Measurements from ENCODE around the gene MXD3.

The MXD3 gene

DNA sequence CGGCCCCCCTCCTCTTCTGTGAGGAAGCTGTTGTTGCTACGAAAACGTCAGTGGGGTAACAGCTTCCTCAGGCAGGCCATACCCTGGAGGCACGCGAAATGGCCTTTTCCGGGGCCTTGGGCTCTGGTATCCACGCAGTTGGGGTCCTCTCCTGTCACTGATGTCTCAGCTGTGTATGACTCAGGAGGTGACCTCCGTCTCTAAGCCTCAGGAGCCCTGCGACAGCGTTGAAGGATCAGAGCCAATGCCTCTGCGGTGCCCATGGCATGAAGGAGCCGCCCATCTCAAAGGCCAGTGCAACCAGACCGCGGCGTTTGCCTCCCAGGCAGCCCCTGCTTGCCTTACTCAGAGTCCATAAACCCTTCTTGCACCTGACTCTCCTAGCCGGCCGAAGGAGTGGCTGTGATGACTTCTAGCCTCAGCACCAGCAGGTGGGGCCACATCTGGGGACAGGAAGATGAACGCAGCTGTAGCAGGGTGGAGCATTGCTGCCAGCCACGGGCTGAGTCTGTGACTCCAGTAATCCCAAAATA lies 1.0 kb upstream of the MXD3 start (continued):
- TF ChIP-seq ZNF558 (tag by site-specific recombination; IDR thresholded peaks at IDR 0.05) (no peak), ZNF404 (tag by site-specific recombination; IDR thresholded peaks at IDR 0.05) (no peak), HOXC10 (CRISPR knock-in tag; IDR thresholded peaks at IDR 0.05) (no peak), ZBTB21 (tag by site-specific recombination; IDR thresholded peaks at IDR 0.05) (0 out of 2 replicates have a peak, but pooled peaks have one; percentile 46), GLIS1 (tag by site-specific recombination; IDR thresholded peaks at IDR 0.05) (peak; percentile 83), ZEB2 (tag by site-specific recombination; IDR thresholded peaks at IDR 0.05) (no peak), OVOL3 (tag by site-specific recombination; IDR thresholded peaks at IDR 0.05) (0 out of 2 replicates have a peak, but pooled peaks have one; percentile 6), ZNF366 (tag by site-specific recombination; conservative IDR thresholded peaks at IDR 0.05) (peak; percentile 20; the same call in 1 of the 2 replicates), ZNF571 (tag by site-specific recombination; IDR thresholded peaks at IDR 0.05) (no peak), ZNF76 (tag by site-specific recombination; IDR thresholded peaks at IDR 0.05; ENCODE audit: borderline replicate concordance, low read depth) (no peak), EGR2 (tag by site-specific recombination; IDR thresholded peaks at IDR 0.05; ENCODE audit: low read depth) (no peak), ZNF624 (tag by site-specific recombination; IDR thresholded peaks at IDR 0.05) (no peak), ZNF174 (tag by site-specific recombination; IDR thresholded peaks at IDR 0.05) (no peak), KLF1 (tag by site-specific recombination; IDR thresholded peaks at IDR 0.05) (peak; percentile 71), ZNF792 (tag by site-specific recombination; IDR thresholded peaks at IDR 0.05) (no peak), ZNF221 (tag by site-specific recombination; IDR thresholded peaks at IDR 0.05; ENCODE audit: borderline replicate concordance) (no peak), ZNF48 (tag by site-specific recombination; IDR thresholded peaks at IDR 0.05) (no peak), ZBTB20 (tag by site-specific recombination; IDR thresholded peaks at IDR 0.05) (peak; percentile 95)
- TF ChIP-seq, protein P1, sequence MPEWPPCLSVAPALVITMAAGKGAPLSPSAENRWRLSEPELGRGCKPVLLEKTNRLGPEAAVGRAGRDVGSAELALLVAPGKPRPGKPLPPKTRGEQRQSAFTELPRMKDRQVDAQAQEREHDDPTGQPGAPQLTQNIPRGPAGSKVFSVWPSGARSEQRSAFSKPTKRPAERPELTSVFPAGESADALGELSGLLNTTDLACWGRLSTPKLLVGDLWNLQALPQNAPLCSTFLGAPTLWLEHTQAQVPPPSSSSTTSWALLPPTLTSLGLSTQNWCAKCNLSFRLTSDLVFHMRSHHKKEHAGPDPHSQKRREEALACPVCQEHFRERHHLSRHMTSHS (tag by site-specific recombination; IDR thresholded peaks at IDR 0.05) = no peak
- TF ChIP-seq, protein P2, sequence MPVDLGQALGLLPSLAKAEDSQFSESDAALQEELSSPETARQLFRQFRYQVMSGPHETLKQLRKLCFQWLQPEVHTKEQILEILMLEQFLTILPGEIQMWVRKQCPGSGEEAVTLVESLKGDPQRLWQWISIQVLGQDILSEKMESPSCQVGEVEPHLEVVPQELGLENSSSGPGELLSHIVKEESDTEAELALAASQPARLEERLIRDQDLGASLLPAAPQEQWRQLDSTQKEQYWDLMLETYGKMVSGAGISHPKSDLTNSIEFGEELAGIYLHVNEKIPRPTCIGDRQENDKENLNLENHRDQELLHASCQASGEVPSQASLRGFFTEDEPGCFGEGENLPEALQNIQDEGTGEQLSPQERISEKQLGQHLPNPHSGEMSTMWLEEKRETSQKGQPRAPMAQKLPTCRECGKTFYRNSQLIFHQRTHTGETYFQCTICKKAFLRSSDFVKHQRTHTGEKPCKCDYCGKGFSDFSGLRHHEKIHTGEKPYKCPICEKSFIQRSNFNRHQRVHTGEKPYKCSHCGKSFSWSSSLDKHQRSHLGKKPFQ (tag by site-specific recombination; IDR thresholded peaks at IDR 0.05) = no peak
- TF ChIP-seq, protein P3, sequence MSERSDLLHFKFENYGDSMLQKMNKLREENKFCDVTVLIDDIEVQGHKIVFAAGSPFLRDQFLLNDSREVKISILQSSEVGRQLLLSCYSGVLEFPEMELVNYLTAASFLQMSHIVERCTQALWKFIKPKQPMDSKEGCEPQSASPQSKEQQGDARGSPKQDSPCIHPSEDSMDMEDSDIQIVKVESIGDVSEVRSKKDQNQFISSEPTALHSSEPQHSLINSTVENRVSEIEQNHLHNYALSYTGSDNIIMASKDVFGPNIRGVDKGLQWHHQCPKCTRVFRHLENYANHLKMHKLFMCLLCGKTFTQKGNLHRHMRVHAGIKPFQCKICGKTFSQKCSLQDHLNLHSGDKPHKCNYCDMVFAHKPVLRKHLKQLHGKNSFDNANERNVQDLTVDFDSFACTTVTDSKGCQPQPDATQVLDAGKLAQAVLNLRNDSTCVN (tag by site-specific recombination; optimal IDR thresholded peaks at IDR 0.05) = no peak
- TF ChIP-seq, protein P4, sequence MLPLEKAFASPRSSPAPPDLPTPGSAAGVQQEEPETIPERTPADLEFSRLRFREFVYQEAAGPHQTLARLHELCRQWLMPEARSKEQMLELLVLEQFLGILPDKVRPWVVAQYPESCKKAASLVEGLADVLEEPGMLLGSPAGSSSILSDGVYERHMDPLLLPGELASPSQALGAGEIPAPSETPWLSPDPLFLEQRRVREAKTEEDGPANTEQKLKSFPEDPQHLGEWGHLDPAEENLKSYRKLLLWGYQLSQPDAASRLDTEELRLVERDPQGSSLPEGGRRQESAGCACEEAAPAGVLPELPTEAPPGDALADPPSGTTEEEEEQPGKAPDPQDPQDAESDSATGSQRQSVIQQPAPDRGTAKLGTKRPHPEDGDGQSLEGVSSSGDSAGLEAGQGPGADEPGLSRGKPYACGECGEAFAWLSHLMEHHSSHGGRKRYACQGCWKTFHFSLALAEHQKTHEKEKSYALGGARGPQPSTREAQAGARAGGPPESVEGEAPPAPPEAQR (tag by site-specific recombination; IDR thresholded peaks at IDR 0.05) = no peak
- TF ChIP-seq, protein P5, sequence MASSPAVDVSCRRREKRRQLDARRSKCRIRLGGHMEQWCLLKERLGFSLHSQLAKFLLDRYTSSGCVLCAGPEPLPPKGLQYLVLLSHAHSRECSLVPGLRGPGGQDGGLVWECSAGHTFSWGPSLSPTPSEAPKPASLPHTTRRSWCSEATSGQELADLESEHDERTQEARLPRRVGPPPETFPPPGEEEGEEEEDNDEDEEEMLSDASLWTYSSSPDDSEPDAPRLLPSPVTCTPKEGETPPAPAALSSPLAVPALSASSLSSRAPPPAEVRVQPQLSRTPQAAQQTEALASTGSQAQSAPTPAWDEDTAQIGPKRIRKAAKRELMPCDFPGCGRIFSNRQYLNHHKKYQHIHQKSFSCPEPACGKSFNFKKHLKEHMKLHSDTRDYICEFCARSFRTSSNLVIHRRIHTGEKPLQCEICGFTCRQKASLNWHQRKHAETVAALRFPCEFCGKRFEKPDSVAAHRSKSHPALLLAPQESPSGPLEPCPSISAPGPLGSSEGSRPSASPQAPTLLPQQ (tag by site-specific recombination; IDR thresholded peaks at IDR 0.05) = peak; percentile 82
